Esophagus muscularis mucosa (tissue), 4 donors: ENCODE data around the gene RHBDL3. TPM values are rescaled to one million over a fixed set of nuclear protein-coding genes. Genes with fewer than 3 reads are reported as not detected.

ENCODE experiments used
- DNase-seq: peaks from one replicate; pipeline ENCODE4 v3.0.0-alpha.2; 2017; ENCODE audit errors: extremely low spot score
- H3K27ac ChIP-seq, 4 donors: fragments of 200-600 bp; sonication (generic); replicated peaks in 1 of 4; 1 replicate in 3 of 4; 2 replicates in 1 of 4; pipeline ENCODE4 v1.5.1; 2016 to 2019; ENCODE audit warnings: mild to moderate bottlenecking in 1 of 4
- H3K27me3 ChIP-seq, 4 donors: fragments of 200-600 bp; sonication (generic); one replicate each; pipeline versions ENCODE4 v1.5.1 to v1.6.0; 2016 to 2019
- H3K36me3 ChIP-seq, 4 donors: fragments of 200-600 bp; sonication (generic); one replicate each; pipeline ENCODE4 v1.5.1; 2016 to 2019
- H3K4me1 ChIP-seq, 4 donors: fragments of 200-600 bp; sonication (generic); one replicate each; pipeline ENCODE4 v1.5.1; 2016 to 2019
- H3K4me3 ChIP-seq, 4 donors: fragments of 200-600 bp; sonication (generic); 1 replicate in 2 of 4; 2 replicates in 2 of 4; pipeline ENCODE4 v1.5.1; 2016 to 2019; ENCODE audit warnings: mild to moderate bottlenecking in 4 of 4, moderate library complexity in 1 of 4
- H3K9me3 ChIP-seq, 4 donors: fragments of 200-600 bp; sonication (generic); 1 replicate in 3 of 4; 2 replicates in 1 of 4; pipeline ENCODE4 v1.5.1; 2016 to 2019
- CTCF ChIP-seq, 3 experiments: fragments of 200-600 bp in 2 of 3; fragments of 450-650 bp in 1 of 3; sonication (generic) in 2 of 3; IDR thresholded peaks; one replicate each; pipeline ENCODE4 v1.5.1; 2017 to 2019; ENCODE audit warnings: antibody characterized with exemption in 3 of 3, mild to moderate bottlenecking in 2 of 3, moderate library complexity in 1 of 3
- EP300 ChIP-seq: sonication (generic); formaldehyde crosslinking; IDR thresholded peaks from one replicate; pipeline ENCODE4 v1.6.1; 2017; ENCODE audit warnings: antibody characterized with exemption
- POLR2A ChIP-seq: fragments of 450-650 bp; IDR thresholded peaks from one replicate; pipeline ENCODE4 v1.6.1; 2017; ENCODE audit warnings: antibody characterized with exemption, moderate library complexity, mild to moderate bottlenecking, low read depth
- POLR2AphosphoS5 ChIP-seq, 2 donors: sonication (generic); formaldehyde crosslinking; IDR thresholded peaks; one replicate each; pipeline ENCODE4 v1.6.1; 2017; ENCODE audit warnings: antibody characterized with exemption in 2 of 2
- WGBS: methylation state at CpG from one replicate; pipeline ENCODE4 v1.1.5; 2018; 5-methylcytosine and 5-hydroxymethylcytosine counted together
- intact Hi-C: fragments of 100-400 bp; cut with DNase I; formaldehyde crosslinking; loops from one replicate; pipeline ENCODE4 v1.15.1; 2023
- total RNA-seq, 4 donors: library from RNA; depleted of rRNA; stranded (reverse); fragments of >200 nt; gene quantifications; one replicate each; pipeline versions ENCODE4 v1.1.0 to v1.2.1, GENCODE V29; 2016

Gene RHBDL3
- total RNA-seq, 4 donors from 2014 or later: 0.42 to 2.1 (median 1.0) TPM

DNA sequence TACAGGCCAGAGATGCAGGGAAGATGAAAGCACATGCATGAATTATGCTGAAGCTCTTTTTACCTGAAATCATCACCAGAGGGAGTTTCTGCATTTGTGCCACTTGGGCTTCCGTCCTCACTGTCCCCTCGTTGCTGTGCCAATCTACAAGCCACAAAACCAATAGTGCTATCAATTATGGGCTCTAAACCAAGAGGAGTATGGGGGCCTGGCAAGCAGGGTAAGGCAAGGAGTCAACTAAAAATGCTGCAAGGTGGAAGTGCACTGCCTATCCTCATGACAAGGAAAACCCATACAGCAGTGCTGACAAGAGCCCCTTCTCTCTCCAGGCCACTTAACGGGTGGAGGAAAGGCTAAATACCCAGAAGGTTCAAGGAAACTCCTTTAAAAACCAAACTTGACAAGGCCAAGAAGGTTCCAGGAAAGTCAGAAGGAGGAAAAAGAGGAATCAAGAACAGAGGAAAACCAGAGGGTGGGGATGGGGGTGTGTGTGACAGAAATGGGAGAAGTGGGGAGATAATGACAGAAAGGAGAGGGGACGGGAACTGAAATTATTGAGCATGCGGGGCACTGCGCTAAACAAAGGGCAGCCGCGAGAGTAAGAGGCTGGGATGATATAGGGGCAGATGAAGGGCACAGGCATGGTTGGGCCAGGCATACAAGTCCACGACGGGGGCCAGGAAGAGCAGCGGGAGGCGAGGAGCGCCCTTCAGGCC, 75.7 kb downstream of the RHBDL3 start:
- DNase-seq: no peak
- Histone ChIP-seq H3K4me1 (peaks cover 7 to 21% (median 19%) of the 10 kb centered on the region in 4 donors), H3K4me3 (peak overlapping the region; percentile 72 to 76 (median 72)), H3K27me3 (no peaks in the 10 kb centered on the region), H3K27ac (peak overlapping the region; percentile 75 to 85 (median 82)), H3K9me3 (no peaks in the 10 kb centered on the region), H3K36me3 (peaks cover 21 to 36% (median 29%) of the 10 kb centered on the region in 4 donors)
- TF ChIP-seq CTCF (IDR thresholded peaks at IDR 0.05): peak in 1 of 3 experiments; percentile 8
- TF ChIP-seq EP300: no peak
- peak in 1 of 2 donors; percentile 5 for TF ChIP-seq POLR2AphosphoS5 (IDR thresholded peaks at IDR 0.05)
- intact Hi-C loops: no loop called here
- 1% methylated on average over 13 of the region's 13 CpGs for WGBS

- intact Hi-C loops: no loop called here
- H3K27ac ChIP-seq: peak within 1 kb of the TSS; percentile 75 to 85 (median 82)
- H3K4me1 ChIP-seq: peaks cover 7 to 21% (median 19%) of the 10 kb centered on the region in 4 donors
- peak within 1 kb of the TSS; percentile 72 to 76 (median 72) for H3K4me3 ChIP-seq
- TF ChIP-seq EP300 (no peak), CTCF (IDR thresholded peaks at IDR 0.05) (no peak), POLR2AphosphoS5 (IDR thresholded peaks at IDR 0.05) (peak; percentile 60 to 78)
- H3K36me3 ChIP-seq: peaks cover 14 to 29% (median 22%) of the 10 kb centered on the region in 4 donors
- H3K9me3 ChIP-seq: no peaks in the 10 kb centered on the region
- no peaks in the 10 kb centered on the region for H3K27me3 ChIP-seq
- WGBS: 12% methylated on average over 8 of the region's 47 CpGs
- DNase-seq: peak; percentile 95
These were observed 76.4 kb downstream of the RHBDL3 start, which contains the start of gene C17orf75 for GRCh38 chr17:32341857-32342602. C17orf75 (minus strand) TSS chr17:32342173; CDS start chr17:32342139, 34 bp downstream.

- peaks cover 9 to 21% (median 14%) of the 10 kb centered on the region in 4 donors for H3K36me3 ChIP-seq
- peak overlapping the region; percentile 75 to 85 (median 82) for H3K27ac ChIP-seq
- H3K4me1 ChIP-seq: peaks cover 7 to 21% (median 19%) of the 10 kb centered on the region in 4 donors
- H3K4me3 ChIP-seq: peak overlapping the region; percentile 72 to 76 (median 72)
- DNase-seq: no peak
- H3K9me3 ChIP-seq: no peaks in the 10 kb centered on the region
- TF ChIP-seq POLR2AphosphoS5 (IDR thresholded peaks at IDR 0.05): no peak
- no peak for TF ChIP-seq POLR2A
- no peak for TF ChIP-seq EP300
- no peak for TF ChIP-seq CTCF (IDR thresholded peaks at IDR 0.05)
- 75% methylated on average over 14 of the region's 14 CpGs for WGBS
- no peaks in the 10 kb centered on the region for H3K27me3 ChIP-seq
- intact Hi-C loops: no loop called here
These were observed 77.1 kb downstream of the RHBDL3 start for GRCh38 chr17:32342603-32343325.

DNA sequence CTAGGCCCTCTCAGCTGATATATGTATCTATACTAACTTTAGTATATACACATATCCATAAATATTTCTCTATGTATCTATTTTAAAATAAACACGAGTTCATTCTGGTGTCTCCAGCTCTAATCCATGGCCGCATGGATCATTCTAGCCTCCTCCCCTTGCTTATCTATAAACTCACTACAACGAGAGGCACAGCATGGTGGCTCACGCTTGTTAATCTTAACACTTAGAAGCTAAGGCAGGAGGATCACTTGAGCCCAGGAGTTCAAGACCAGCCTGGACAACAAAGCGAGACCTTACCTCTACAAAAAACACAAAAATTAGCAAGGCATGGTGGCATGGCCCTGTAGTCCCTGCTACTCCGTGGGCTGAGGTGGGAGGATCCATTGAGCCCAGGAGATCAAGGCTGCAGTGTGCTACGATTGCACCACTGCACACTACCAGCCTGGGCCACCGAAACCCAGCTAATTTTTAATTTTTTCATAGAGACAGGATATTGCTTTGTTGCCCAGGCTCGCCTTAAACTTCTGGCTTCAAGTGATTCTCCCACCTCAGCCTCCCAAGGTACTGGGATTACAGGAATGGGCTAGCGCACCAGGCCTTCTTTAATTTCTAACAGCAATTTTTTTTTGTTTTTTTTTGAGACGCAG, 80.4 kb downstream of the RHBDL3 start:
- no peak for DNase-seq
- H3K4me1 ChIP-seq: peaks cover 11 to 29% (median 27%) of the 10 kb centered on the region in 4 donors
- TF ChIP-seq CTCF (IDR thresholded peaks at IDR 0.05): no peak
- 89% methylated on average over 11 of the region's 11 CpGs for WGBS
- no peaks in the 10 kb centered on the region for H3K27me3 ChIP-seq
- intact Hi-C loops: no loop called here
- H3K27ac ChIP-seq: no peak overlapping the region
- no peaks in the 10 kb centered on the region for H3K36me3 ChIP-seq
- H3K9me3 ChIP-seq: no peaks in the 10 kb centered on the region
- H3K4me3 ChIP-seq: no peak overlapping the region
